PC-3 (cell line): ENCODE measurements around the gene FARP1. TPM values are rescaled to one million over a fixed set of nuclear protein-coding genes. Genes with fewer than 3 reads are reported as not detected.

Source experiments
- ATAC-seq: fragments of 200-7000 bp; cut with Tn5 transposase; 2 replicates; pipeline ENCODE4 v1.9.1; 2020; ENCODE audit warnings: mild to moderate bottlenecking, moderate library complexity
- Bru-seq: library from RNA; stranded (reverse); fragments of 400-500 nt; gene quantifications from one replicate; lab custom pipeline; 2021; lab: Mats Ljungman, UMichigan
- BruChase-seq, 2 experiments: library from RNA; stranded (reverse); fragments of 400-500 nt; gene quantifications; one replicate each; lab custom pipeline; 2021; lab: Mats Ljungman, UMichigan
- BruUV-seq: library from RNA; stranded (reverse); fragments of 400-500 nt; replicated peaks from 2 replicates; lab custom pipeline; 2021; lab: Mats Ljungman, UMichigan
- CTCF ChIA-PET: fragments of 300-600 bp; sonication (Branson Sonifier 250); formaldehyde crosslinking; loops from one replicate; lab custom pipeline; 2022; ENCODE audit warnings: antibody characterized with exemption; lab: Charles Lee
- POLR2A ChIA-PET: fragments of 300-600 bp; sonication (Branson Sonifier 250); formaldehyde crosslinking; loops from one replicate; lab custom pipeline; 2022; ENCODE audit warnings: antibody characterized with exemption; ENCODE audit not compliant: unreplicated experiment; lab: Charles Lee
- DNase-seq: peaks from one replicate; pipeline ENCODE4 v3.0.0-alpha.2; 2015
- H2AFZ ChIP-seq: fragments of 300-600 bp; sonication (generic); 2 replicates; pipeline ENCODE4 v1.6.0; 2016; ENCODE audit warnings: antibody characterized with exemption, low read length
- H3F3A ChIP-seq: fragments of 300-600 bp; sonication (generic); one replicate; pipeline ENCODE4 v1.6.0; 2017; ENCODE audit warnings: antibody characterized with exemption, low read length, control low read depth, mild to moderate bottlenecking; ENCODE audit not compliant: unreplicated experiment
- H3K27ac ChIP-seq: fragments of 300-600 bp; sonication (generic); 2 replicates; pipeline ENCODE4 v1.5.1; 2016; ENCODE audit warnings: mild to moderate bottlenecking, low read length
- H3K27me3 ChIP-seq: fragments of 300-600 bp; sonication (generic); 2 replicates; pipeline ENCODE4 v1.6.1; 2016; ENCODE audit warnings: low read length, mixed read lengths
- H3K36me3 ChIP-seq: fragments of 300-600 bp; sonication (generic); 2 replicates; pipeline ENCODE4 v1.6.1; 2016; ENCODE audit warnings: low read depth, mixed run types, low read length, mixed read lengths
- H3K4me1 ChIP-seq: fragments of 300-600 bp; sonication (generic); 2 replicates; pipeline ENCODE4 v1.5.1; 2016; ENCODE audit warnings: low read length; ENCODE audit not compliant: insufficient read depth
- H3K4me2 ChIP-seq: fragments of 300-600 bp; sonication (generic); 2 replicates; pipeline ENCODE4 v1.6.0; 2016; ENCODE audit warnings: low read length
- H3K4me3 ChIP-seq: fragments of 300-600 bp; sonication (generic); 2 replicates; pipeline ENCODE4 v1.5.1; 2016; ENCODE audit warnings: mild to moderate bottlenecking, low read length, mixed read lengths
- H3K79me2 ChIP-seq: fragments of 300-600 bp; sonication (generic); 2 replicates; pipeline ENCODE4 v1.6.1; 2017; ENCODE audit warnings: low read length, mixed read lengths
- H3K9ac ChIP-seq: fragments of 300-600 bp; sonication (generic); 2 replicates; pipeline ENCODE4 v1.6.0; 2016; ENCODE audit warnings: mild to moderate bottlenecking, low read length
- H3K9me2 ChIP-seq: fragments of 300-600 bp; sonication (generic); replicated peaks from 2 replicates; pipeline ENCODE4 v1.6.1; 2016; ENCODE audit warnings: mixed run types, low read length, mixed read lengths
- H3K9me3 ChIP-seq: fragments of 300-600 bp; sonication (generic); 2 replicates; pipeline ENCODE4 v1.6.1; 2016; ENCODE audit warnings: low read length, mixed read lengths
- H4K20me1 ChIP-seq: fragments of 300-600 bp; sonication (generic); 2 replicates; pipeline ENCODE4 v1.6.1; 2016; ENCODE audit warnings: low read length, mixed read lengths
- CTCF ChIP-seq: fragments of 300-600 bp; sonication (generic); conservative IDR thresholded peaks from 2 replicates; pipeline ENCODE4 v1.5.1; 2017; ENCODE audit warnings: antibody characterized with exemption, low read depth, mild to moderate bottlenecking, low read length
- EZH2 ChIP-seq: fragments of 300-600 bp; sonication (generic); IDR thresholded peaks from one replicate; pipeline ENCODE4 v1.6.1; 2017; ENCODE audit warnings: antibody characterized with exemption, mild to moderate bottlenecking, low read length; ENCODE audit not compliant: unreplicated experiment
- EZH2phosphoT487 ChIP-seq: fragments of 300-600 bp; sonication (generic); IDR thresholded peaks from 2 replicates; pipeline ENCODE4 v1.6.1; 2018; ENCODE audit warnings: mild to moderate bottlenecking, antibody characterized with exemption, low read length, borderline replicate concordance
- intact Hi-C: fragments of 100-400 bp; cut with micrococcal nuclease; formaldehyde crosslinking; loops from 2 replicates; pipeline ENCODE4 v1.9.0; 2023
- long read RNA-seq: library from polyadenylated mRNA; unstranded; transcript quantifications from one replicate; pipeline ENCODE4 v2.0.0, GENCODE V29; 2021; ENCODE audit not compliant: unreplicated experiment
- total RNA-seq: library from RNA; depleted of rRNA; stranded (reverse); fragments of >200 nt; gene quantifications from 2 replicates; pipeline ENCODE4 v1.2.3, GENCODE V29; 2014; rRNA removed

Gene FARP1
- total RNA-seq (18.2 and 20.9 TPM in 2 replicates), Bru-seq, nascent RNA (percentile 68 among the genes with signal in this experiment), BruChase-seq, experiment 1, labeled RNA remaining after a 6-hour chase (percentile 60 among the genes with signal in this experiment), BruChase-seq, experiment 2, labeled RNA remaining after a 2-hour chase (percentile 60 among the genes with signal in this experiment)
- long read RNA-seq, full-length matches to known transcripts = 10 of 62 reads
- long read RNA-seq, partial matches to known transcripts = 23 of 62 reads
- long read RNA-seq, other reads (novel, unspliced or antisense) = 29 of 62 reads

- intact Hi-C loops = loop anchor here (1.0 to 10.0 kb wide), 5 partner anchors 108 to 295 kb away; no protein-coding TSS in a partner anchor
- Histone ChIP-seq H4K20me1 (0 out of 2 replicates have a peak, but pooled peaks cover 4% of the 10 kb centered on the region), H3K27me3 (no peaks in the 10 kb centered on the region), H3K4me3 (peak within 1 kb of the TSS; percentile 82), H3K36me3 (no peaks in the 10 kb centered on the region), H3K27ac (no peak within 1 kb of the TSS), H3K9ac (peak within 1 kb of the TSS; percentile 75), H3K4me1 (peaks cover 13% of the 10 kb centered on the region), H3K9me3 (no peaks in the 10 kb centered on the region), H3K9me2 (no peaks in the 10 kb centered on the region), H2AFZ (peak within 1 kb of the TSS; percentile 95), H3F3A (no peaks in the 10 kb centered on the region), H3K4me2 (peak within 1 kb of the TSS; percentile 97), H3K79me2 (peaks cover 40% of the 10 kb centered on the region)
- POLR2A ChIA-PET = no interaction called here
- no TSS peak for BruUV-seq
- DNase-seq (peak; percentile 79), ATAC-seq (peak; percentile 83)
- CTCF ChIA-PET = no interaction called here
- no peak for TF ChIP-seq CTCF
- TF ChIP-seq EZH2 = no peak
- no peak for TF ChIP-seq EZH2phosphoT487
Measured at GRCh38 chr13:98142380-98143156, at the start of gene FARP1. Gene FARP1 (plus strand): TSS chr13:98143094. CDS start chr13:98213243, 70,149 bp downstream.

GRCh38 chr13:98094678-98095266 lies 48.1 kb upstream of the FARP1 start:
- Histone ChIP-seq H3K27ac (no peak overlapping the region), H4K20me1 (no peaks in the 10 kb centered on the region), H3K79me2 (no peaks in the 10 kb centered on the region), H3K9me2 (no peaks in the 10 kb centered on the region), H3K36me3 (no peaks in the 10 kb centered on the region), H3K9ac (no peak overlapping the region), H3K9me3 (no peaks in the 10 kb centered on the region), H3F3A (no peaks in the 10 kb centered on the region), H3K4me3 (no peak overlapping the region), H3K27me3 (no peaks in the 10 kb centered on the region), H3K4me2 (no peak overlapping the region), H3K4me1 (no peaks in the 10 kb centered on the region), H2AFZ (no peak overlapping the region)
- intact Hi-C loops = no loop called here
- ATAC-seq (no peak), DNase-seq (no peak)
- POLR2A ChIA-PET = no interaction called here
- CTCF ChIA-PET = no interaction called here
- no TSS peak for BruUV-seq
- TF ChIP-seq EZH2 = no peak
- TF ChIP-seq CTCF = no peak
- no peak for TF ChIP-seq EZH2phosphoT487
